ENCODE measurements around the gene MRPL24. TPM values are rescaled to one million over a fixed set of nuclear protein-coding genes. Genes with fewer than 3 reads are reported as not detected.
"Not testable (repeated sequence)": the region's sequence is repeated elsewhere in the genome, so short reads cannot be mapped to it uniquely, and the experiment has no call there.

MRPL24 gene
- total RNA-seq, 4 donors from 2014 or later: 34.0 to 44.9 (median 41.5) TPM

GRCh38 chr1:156766298-156767100, 25.6 kb upstream of the MRPL24 start:
- TF ChIP-seq POLR2A (IDR thresholded peaks at IDR 0.05): no peak
- TF ChIP-seq, protein P1, sequence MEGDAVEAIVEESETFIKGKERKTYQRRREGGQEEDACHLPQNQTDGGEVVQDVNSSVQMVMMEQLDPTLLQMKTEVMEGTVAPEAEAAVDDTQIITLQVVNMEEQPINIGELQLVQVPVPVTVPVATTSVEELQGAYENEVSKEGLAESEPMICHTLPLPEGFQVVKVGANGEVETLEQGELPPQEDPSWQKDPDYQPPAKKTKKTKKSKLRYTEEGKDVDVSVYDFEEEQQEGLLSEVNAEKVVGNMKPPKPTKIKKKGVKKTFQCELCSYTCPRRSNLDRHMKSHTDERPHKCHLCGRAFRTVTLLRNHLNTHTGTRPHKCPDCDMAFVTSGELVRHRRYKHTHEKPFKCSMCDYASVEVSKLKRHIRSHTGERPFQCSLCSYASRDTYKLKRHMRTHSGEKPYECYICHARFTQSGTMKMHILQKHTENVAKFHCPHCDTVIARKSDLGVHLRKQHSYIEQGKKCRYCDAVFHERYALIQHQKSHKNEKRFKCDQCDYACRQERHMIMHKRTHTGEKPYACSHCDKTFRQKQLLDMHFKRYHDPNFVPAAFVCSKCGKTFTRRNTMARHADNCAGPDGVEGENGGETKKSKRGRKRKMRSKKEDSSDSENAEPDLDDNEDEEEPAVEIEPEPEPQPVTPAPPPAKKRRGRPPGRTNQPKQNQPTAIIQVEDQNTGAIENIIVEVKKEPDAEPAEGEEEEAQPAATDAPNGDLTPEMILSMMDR (IDR thresholded peaks at IDR 0.05): no peak
- peak in 1 of 2 donors; percentile 93 for DNase-seq (ENCODE audit: low spot score in 2 of 2)
- WGBS, 2 donors: 7 to 12% methylated on average over 14 of the region's 14 CpGs
- intact Hi-C loops (cut with DNase I; ENCODE audit: low total_unique reads): no loop called here
- peak overlapping the region; percentile 34 for H3K4me3 ChIP-seq (ENCODE audit: low read depth, poor library complexity, severe bottlenecking)

DNA sequence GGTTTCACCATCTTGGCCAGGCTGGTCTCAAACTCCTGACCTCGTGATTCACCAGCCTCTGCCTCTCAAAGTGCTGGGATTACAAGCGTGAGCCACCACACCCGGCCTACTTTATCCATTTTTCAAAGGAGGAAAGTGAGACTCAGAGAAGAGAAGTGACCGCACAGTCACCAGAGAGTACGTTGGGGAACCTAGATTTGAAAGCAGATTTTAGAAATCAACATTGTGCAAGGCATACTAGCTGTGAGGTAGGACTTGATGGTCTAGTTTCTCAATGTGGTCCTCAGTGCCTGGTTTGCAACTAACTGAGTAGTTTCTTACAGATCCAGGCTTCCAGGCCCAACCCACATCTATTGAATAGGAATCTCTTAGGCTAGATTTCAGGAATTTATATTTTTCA, 24.8 kb upstream of the MRPL24 start:
- TF ChIP-seq, protein P1 (IDR thresholded peaks at IDR 0.05): no peak
- no peak for TF ChIP-seq POLR2A (IDR thresholded peaks at IDR 0.05)
- no peak for DNase-seq (ENCODE audit: low spot score in 2 of 2)
- WGBS, 2 donors: 83 to 90% methylated on average over 5 of the region's 5 CpGs
- H3K4me3 ChIP-seq (ENCODE audit: low read depth, poor library complexity, severe bottlenecking): no peak overlapping the region
- intact Hi-C loops (cut with DNase I; ENCODE audit: low total_unique reads): no loop called here

GRCh38 chr1:156765136-156765535, 24.2 kb upstream of the MRPL24 start:
- peak in 1 of 2 donors; percentile 61 for DNase-seq (ENCODE audit: low spot score in 2 of 2)
- WGBS, 2 donors: 96 to 98% methylated on average over 15 of the region's 15 CpGs

GRCh38 chr1:156760796-156761104, 19.9 kb upstream of the MRPL24 start:
- intact Hi-C loops (cut with DNase I; ENCODE audit: low total_unique reads): no loop called here
- DNase-seq (ENCODE audit: low spot score in 2 of 2): no peak
- WGBS, 2 donors: 70 to 78% methylated on average over 4 of the region's 4 CpGs

More at GRCh38 chr1:156765136-156765535, 24.2 kb upstream of the MRPL24 start:
- H3K4me3 ChIP-seq (ENCODE audit: low read depth, poor library complexity, severe bottlenecking); intact Hi-C loops (cut with DNase I; ENCODE audit: low total_unique reads): not testable (repeated sequence)

GRCh38 chr1:156760092-156760795, 19.4 kb upstream of the MRPL24 start:
- no peak overlapping the region for H3K4me3 ChIP-seq (ENCODE audit: low read depth, poor library complexity, severe bottlenecking)
- no peak for TF ChIP-seq POLR2A (IDR thresholded peaks at IDR 0.05)
- TF ChIP-seq, protein P1 (IDR thresholded peaks at IDR 0.05): no peak
- 54 to 60% methylated on average over 6 of the region's 6 CpGs for WGBS, 2 donors
- peak in 1 of 2 donors; percentile 70 for DNase-seq (ENCODE audit: low spot score in 2 of 2)
- intact Hi-C loops (cut with DNase I; ENCODE audit: low total_unique reads): no loop called here

More at GRCh38 chr1:156760796-156761104, 19.9 kb upstream of the MRPL24 start:
- H3K4me3 ChIP-seq (ENCODE audit: low read depth, poor library complexity, severe bottlenecking): no peak overlapping the region
- TF ChIP-seq, protein P1 (IDR thresholded peaks at IDR 0.05): no peak
- no peak for TF ChIP-seq POLR2A (IDR thresholded peaks at IDR 0.05)

- peak in 1 of 2 donors; percentile 49 for DNase-seq (ENCODE audit: low spot score in 2 of 2)
- H3K4me3 ChIP-seq (ENCODE audit: low read depth, poor library complexity, severe bottlenecking); intact Hi-C loops (cut with DNase I; ENCODE audit: low total_unique reads): not testable (repeated sequence)
- WGBS, 2 donors: 85 to 92% methylated on average over 10 of the region's 10 CpGs
These were observed 16.8 kb upstream of the MRPL24 start for GRCh38 chr1:156757572-156758253.
